Posterior cingulate gyrus (tissue), 11 donors: ENCODE measurements around the gene GYPE.
"Not testable (repeated sequence)": the region's sequence is repeated elsewhere in the genome, so short reads cannot be mapped to it uniquely, and the experiment has no call there.

Experiments used
- DNase-seq, 10 donors: peaks; one replicate each; pipeline versions ENCODE4 v3.0.0 to v3.0.0-alpha.2; 2020 to 2021; ENCODE audit warnings: mixed read lengths in 3 of 10
- intact Hi-C: fragments of 100-400 bp; cut with DNase I; formaldehyde crosslinking; loops from one replicate; pipeline ENCODE4 v1.15.1; 2023

Gene GYPE

GRCh38 chr4:143875357-143875756 is 30.0 kb downstream of the GYPE start:
- DNase-seq, intact Hi-C loops: not testable (repeated sequence)

GRCh38 chr4:143870523-143871268 is 34.7 kb downstream of the GYPE start:
- intact Hi-C loops: not testable (repeated sequence)
- peak in 1 of 10 donors; percentile 61 for DNase-seq

- intact Hi-C loops, DNase-seq: not testable (repeated sequence)
Measured at GRCh38 chr4:143869925-143870324, 35.4 kb downstream of the GYPE start.

- intact Hi-C loops: not testable (repeated sequence)
- peak in 2 of 10 donors; percentile 10 to 64 for DNase-seq
Measured at GRCh38 chr4:143862716-143863115, 42.6 kb downstream of the GYPE start.

- intact Hi-C loops: no loop called here
- no peak for DNase-seq
Measured at GRCh38 chr4:143858456-143858855, 46.9 kb downstream of the GYPE start.

GRCh38 chr4:143857391-143858336 is 47.7 kb downstream of the GYPE start:
- intact Hi-C loops, DNase-seq: not testable (repeated sequence)

GRCh38 chr4:143856017-143856557 is 49.3 kb downstream of the GYPE start:
- DNase-seq, intact Hi-C loops: not testable (repeated sequence)

GRCh38 chr4:143854645-143855044 is 50.7 kb downstream of the GYPE start:
- intact Hi-C loops, DNase-seq: not testable (repeated sequence)

GRCh38 chr4:143849296-143849695 is 56.1 kb downstream of the GYPE start:
- intact Hi-C loops, DNase-seq: not testable (repeated sequence)

- intact Hi-C loops, DNase-seq: not testable (repeated sequence)
Measured at GRCh38 chr4:143843506-143843832, 61.9 kb downstream of the GYPE start.

- intact Hi-C loops, DNase-seq: not testable (repeated sequence)
Measured at GRCh38 chr4:143842624-143843505, 62.5 kb downstream of the GYPE start.

- intact Hi-C loops, DNase-seq: not testable (repeated sequence)
Measured at GRCh38 chr4:143839413-143839812, 65.9 kb downstream of the GYPE start.

- not testable (repeated sequence) for DNase-seq
Measured at GRCh38 chr4:143834196-143834595, 71.2 kb downstream of the GYPE start.

GRCh38 chr4:143833676-143834075 is 71.7 kb downstream of the GYPE start:
- intact Hi-C loops, DNase-seq: not testable (repeated sequence)

More at GRCh38 chr4:143834196-143834595, 71.2 kb downstream of the GYPE start:
- intact Hi-C loops: not testable (repeated sequence)

- intact Hi-C loops, DNase-seq: not testable (repeated sequence)
Measured at GRCh38 chr4:143830576-143830975, 74.8 kb downstream of the GYPE start.

GRCh38 chr4:143829239-143829620 is 76.1 kb downstream of the GYPE start:
- intact Hi-C loops, DNase-seq: not testable (repeated sequence)
